DOHH2 (cell line): ENCODE measurements around the gene PAN3.

Experiments
- CTCF ChIP-seq: fragments of 200-600 bp; sonication (generic); IDR thresholded peaks from one replicate; pipeline ENCODE4 v1.5.1; 2014; ENCODE audit warnings: antibody characterized with exemption, mild to moderate bottlenecking, low read depth, low read length; ENCODE audit not compliant: poor library complexity, severe bottlenecking
- EZH2phosphoT487 ChIP-seq: fragments of 200-600 bp; sonication (generic); IDR thresholded peaks from 2 replicates; pipeline ENCODE4 v1.6.1; 2017; ENCODE audit warnings: borderline replicate concordance, mild to moderate bottlenecking, antibody characterized with exemption, low read length, moderate library complexity, mixed read lengths

- TF ChIP-seq CTCF (no peak), EZH2phosphoT487 (no peak)
Measured at GRCh38 chr13:28097503-28097902, 40.8 kb upstream of the PAN3 start.
